Liver (tissue), 2 donors: ENCODE data around the gene PARD3.

ENCODE experiments used
- TF ChIP-seq, protein P1 (sequence below): IDR thresholded peaks from 2 replicates; pipeline ENCODE4 v1.6.1; 2016; ENCODE audit warnings: antibody characterized with exemption
- TF ChIP-seq, protein P2 (sequence below): fragments of 150-350 bp; IDR thresholded peaks from 2 replicates; pipeline ENCODE4 v1.5.1; 2017; ENCODE audit warnings: improper control_type of control experiment, low read depth, low read length; ENCODE audit not compliant: missing input control
- donor health status: healthy.

DNA sequence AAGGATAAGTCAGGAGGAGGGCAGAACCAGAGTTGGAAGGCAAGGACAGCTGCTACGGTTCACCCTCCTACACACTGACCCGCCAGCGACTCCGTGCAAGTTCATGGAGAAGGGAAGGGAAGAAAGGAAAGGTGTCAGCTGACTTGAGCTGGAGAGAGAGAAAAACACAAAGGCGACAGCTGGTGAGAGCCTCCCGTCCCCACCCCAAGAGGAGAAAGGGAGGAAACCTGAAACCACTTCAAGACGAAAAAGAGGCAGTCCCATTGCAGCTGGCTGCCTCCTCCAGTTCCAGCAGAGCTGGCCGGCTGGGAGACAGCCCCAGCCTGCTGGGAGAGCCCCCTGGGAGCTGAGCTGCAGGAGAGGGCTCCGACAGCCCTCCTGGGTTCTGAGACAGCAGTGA lies 75.2 kb downstream of the PARD3 start:
- TF ChIP-seq, protein P1, sequence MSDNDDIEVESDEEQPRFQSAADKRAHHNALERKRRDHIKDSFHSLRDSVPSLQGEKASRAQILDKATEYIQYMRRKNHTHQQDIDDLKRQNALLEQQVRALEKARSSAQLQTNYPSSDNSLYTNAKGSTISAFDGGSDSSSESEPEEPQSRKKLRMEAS, result no peak
- TF ChIP-seq, protein P2, sequence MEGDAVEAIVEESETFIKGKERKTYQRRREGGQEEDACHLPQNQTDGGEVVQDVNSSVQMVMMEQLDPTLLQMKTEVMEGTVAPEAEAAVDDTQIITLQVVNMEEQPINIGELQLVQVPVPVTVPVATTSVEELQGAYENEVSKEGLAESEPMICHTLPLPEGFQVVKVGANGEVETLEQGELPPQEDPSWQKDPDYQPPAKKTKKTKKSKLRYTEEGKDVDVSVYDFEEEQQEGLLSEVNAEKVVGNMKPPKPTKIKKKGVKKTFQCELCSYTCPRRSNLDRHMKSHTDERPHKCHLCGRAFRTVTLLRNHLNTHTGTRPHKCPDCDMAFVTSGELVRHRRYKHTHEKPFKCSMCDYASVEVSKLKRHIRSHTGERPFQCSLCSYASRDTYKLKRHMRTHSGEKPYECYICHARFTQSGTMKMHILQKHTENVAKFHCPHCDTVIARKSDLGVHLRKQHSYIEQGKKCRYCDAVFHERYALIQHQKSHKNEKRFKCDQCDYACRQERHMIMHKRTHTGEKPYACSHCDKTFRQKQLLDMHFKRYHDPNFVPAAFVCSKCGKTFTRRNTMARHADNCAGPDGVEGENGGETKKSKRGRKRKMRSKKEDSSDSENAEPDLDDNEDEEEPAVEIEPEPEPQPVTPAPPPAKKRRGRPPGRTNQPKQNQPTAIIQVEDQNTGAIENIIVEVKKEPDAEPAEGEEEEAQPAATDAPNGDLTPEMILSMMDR, result no peak
